ENCODE results near the gene STXBP5. TPM values are rescaled to one million over a fixed set of nuclear protein-coding genes. Genes with fewer than 3 reads are reported as not detected.

The STXBP5 gene
- total RNA-seq, 1 donor from 2014 or later, result 34.8 TPM

DNA sequence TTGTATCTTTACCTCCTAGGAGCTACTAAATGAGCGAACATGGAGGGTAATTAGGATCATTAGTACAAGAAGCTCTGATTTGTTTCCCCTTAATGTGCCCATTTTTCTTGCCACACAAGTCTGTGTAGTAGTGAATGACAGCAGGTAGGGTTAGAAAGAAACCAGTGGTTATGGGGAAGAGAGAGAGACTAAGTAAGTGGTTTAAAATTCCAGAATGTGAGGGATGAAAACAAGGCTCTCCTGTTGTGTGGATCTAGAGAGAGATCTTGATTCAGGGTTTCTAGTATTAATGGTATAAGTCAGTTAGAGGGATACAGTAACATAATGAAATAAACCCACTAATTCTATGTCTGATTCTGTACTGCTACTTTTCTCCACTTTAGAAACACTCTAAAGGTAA lies 22.7 kb downstream of the STXBP5 start:
- peaks cover 11% of the 10 kb centered on the region for H3K9me3 Mint-ChIP-seq (ENCODE audit: unreplicated experiment)
- no peak for DNase-seq (ENCODE audit: extremely low spot score, unreplicated experiment)
- H3K4me1 Mint-ChIP-seq (ENCODE audit: unreplicated experiment), result peaks cover 23% of the 10 kb centered on the region
- H3K27me3 Mint-ChIP-seq (ENCODE audit: unreplicated experiment), result no peaks in the 10 kb centered on the region
- no peak overlapping the region for H3K27ac Mint-ChIP-seq (ENCODE audit: unreplicated experiment)
- H3K4me3 Mint-ChIP-seq (ENCODE audit: unreplicated experiment), result no peak overlapping the region
- peaks cover 44% of the 10 kb centered on the region for H3K36me3 Mint-ChIP-seq (ENCODE audit: unreplicated experiment)
- TF ChIP-seq, protein P1, sequence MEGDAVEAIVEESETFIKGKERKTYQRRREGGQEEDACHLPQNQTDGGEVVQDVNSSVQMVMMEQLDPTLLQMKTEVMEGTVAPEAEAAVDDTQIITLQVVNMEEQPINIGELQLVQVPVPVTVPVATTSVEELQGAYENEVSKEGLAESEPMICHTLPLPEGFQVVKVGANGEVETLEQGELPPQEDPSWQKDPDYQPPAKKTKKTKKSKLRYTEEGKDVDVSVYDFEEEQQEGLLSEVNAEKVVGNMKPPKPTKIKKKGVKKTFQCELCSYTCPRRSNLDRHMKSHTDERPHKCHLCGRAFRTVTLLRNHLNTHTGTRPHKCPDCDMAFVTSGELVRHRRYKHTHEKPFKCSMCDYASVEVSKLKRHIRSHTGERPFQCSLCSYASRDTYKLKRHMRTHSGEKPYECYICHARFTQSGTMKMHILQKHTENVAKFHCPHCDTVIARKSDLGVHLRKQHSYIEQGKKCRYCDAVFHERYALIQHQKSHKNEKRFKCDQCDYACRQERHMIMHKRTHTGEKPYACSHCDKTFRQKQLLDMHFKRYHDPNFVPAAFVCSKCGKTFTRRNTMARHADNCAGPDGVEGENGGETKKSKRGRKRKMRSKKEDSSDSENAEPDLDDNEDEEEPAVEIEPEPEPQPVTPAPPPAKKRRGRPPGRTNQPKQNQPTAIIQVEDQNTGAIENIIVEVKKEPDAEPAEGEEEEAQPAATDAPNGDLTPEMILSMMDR (IDR thresholded peaks at IDR 0.05), result no peak

DNA sequence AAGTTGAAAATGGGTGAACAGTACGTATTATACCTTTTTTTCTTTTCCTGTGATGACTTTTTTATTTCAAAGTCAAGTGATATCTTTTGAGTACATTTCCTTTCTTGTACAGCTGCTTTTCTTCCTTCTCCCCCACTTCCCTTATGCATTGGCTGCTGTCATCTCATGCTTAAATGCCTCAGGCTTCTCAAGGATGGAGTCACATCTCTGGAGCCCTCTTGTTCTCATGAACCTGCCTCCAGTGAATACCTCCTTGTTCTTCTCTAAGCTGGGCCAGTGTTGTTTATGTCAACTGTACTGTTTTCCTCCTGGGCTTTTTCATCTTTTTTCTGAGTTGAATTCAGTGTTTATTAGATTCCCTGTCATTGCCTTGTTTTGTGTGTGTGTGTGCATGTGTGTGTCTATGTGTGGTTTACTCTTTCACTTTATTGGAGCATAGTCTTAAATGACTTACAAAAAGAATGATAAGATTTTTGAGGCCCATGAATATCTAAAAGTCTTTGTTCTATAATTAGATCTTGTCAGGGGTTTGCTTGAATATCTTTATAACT lies 23.6 kb downstream of the STXBP5 start:
- Mint-ChIP-seq H3K4me3 (ENCODE audit: unreplicated experiment) (no peak overlapping the region), H3K27ac (ENCODE audit: unreplicated experiment) (no peak overlapping the region), H3K9me3 (ENCODE audit: unreplicated experiment) (peaks cover 11% of the 10 kb centered on the region), H3K27me3 (ENCODE audit: unreplicated experiment) (no peaks in the 10 kb centered on the region), H3K36me3 (ENCODE audit: unreplicated experiment) (peaks cover 38% of the 10 kb centered on the region), H3K4me1 (ENCODE audit: unreplicated experiment) (peaks cover 16% of the 10 kb centered on the region)
- TF ChIP-seq, protein P1 (IDR thresholded peaks at IDR 0.05), result no peak
- DNase-seq (ENCODE audit: extremely low spot score, unreplicated experiment), result no peak

DNA sequence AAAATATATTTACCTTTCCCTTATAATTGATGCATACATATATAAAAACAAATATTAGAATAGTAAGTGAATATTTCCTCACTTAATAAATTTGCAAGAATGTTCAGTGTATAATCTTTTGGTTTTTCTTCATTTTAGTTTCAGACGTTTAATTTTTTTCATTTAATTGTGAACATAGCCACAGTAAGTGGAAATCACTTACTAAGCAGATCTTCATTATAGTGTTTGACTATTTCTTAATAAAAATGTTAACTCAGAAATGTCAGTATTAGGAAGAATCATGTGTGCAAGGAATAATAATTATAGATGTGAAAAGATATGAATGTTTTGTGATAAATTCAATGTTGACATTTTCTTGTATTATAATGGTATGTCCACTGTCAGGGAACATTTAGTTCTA lies 27.4 kb downstream of the STXBP5 start:
- H3K27ac Mint-ChIP-seq (ENCODE audit: unreplicated experiment), result no peak overlapping the region
- DNase-seq (ENCODE audit: extremely low spot score, unreplicated experiment), result no peak
- TF ChIP-seq, protein P1 (IDR thresholded peaks at IDR 0.05), result no peak
- peaks cover 12% of the 10 kb centered on the region for H3K4me1 Mint-ChIP-seq (ENCODE audit: unreplicated experiment)
- no peaks in the 10 kb centered on the region for H3K27me3 Mint-ChIP-seq (ENCODE audit: unreplicated experiment)
- H3K36me3 Mint-ChIP-seq (ENCODE audit: unreplicated experiment), result peaks cover 23% of the 10 kb centered on the region
- peaks cover 11% of the 10 kb centered on the region for H3K9me3 Mint-ChIP-seq (ENCODE audit: unreplicated experiment)
- no peak overlapping the region for H3K4me3 Mint-ChIP-seq (ENCODE audit: unreplicated experiment)

DNA sequence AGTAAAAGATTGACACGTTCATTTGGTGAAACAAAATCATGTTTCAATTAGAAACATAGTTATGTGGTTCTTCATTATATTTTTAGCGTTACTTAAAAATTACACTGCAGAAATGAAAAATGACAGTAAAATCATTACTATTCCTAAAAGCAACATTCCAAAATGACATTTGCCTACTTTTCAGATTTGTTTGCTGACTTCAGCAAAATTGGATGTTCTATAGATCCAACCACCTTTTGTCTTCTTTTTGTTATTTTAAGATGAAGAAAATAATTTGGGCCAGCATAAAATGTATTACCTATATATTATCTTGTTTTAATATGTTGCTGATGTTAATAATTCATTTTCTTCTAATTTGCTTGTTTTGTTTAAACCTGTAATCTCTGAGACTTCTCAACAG lies 30.5 kb downstream of the STXBP5 start:
- TF ChIP-seq, protein P1 (IDR thresholded peaks at IDR 0.05), result no peak
- Mint-ChIP-seq H3K4me3 (ENCODE audit: unreplicated experiment) (no peak overlapping the region), H3K27ac (ENCODE audit: unreplicated experiment) (no peak overlapping the region), H3K4me1 (ENCODE audit: unreplicated experiment) (peaks cover 2% of the 10 kb centered on the region), H3K36me3 (ENCODE audit: unreplicated experiment) (peaks cover 25% of the 10 kb centered on the region), H3K27me3 (ENCODE audit: unreplicated experiment) (no peaks in the 10 kb centered on the region), H3K9me3 (ENCODE audit: unreplicated experiment) (peaks cover 11% of the 10 kb centered on the region)
- no peak for DNase-seq (ENCODE audit: extremely low spot score, unreplicated experiment)

DNA sequence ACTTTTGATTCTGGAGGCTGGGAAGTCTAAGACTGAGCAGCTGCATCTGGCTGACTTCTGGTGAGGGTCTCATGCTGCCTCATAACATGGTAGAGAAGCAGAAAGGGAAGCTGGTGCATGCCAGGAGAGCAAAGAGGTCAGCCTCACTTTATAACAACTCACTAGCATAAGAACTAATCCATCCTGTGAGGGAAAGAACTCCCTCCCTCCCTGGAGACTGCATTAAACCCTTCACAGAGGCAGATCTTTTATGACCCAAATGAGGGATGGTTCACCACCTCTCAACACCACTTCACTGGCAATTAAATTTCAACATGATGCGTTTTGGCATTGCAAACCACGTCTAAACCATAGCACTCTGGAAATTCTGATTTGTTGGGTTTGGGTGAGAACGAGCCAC lies 33.9 kb downstream of the STXBP5 start:
- Mint-ChIP-seq H3K9me3 (ENCODE audit: unreplicated experiment) (peaks cover 8% of the 10 kb centered on the region), H3K27me3 (ENCODE audit: unreplicated experiment) (no peaks in the 10 kb centered on the region), H3K4me1 (ENCODE audit: unreplicated experiment) (no peaks in the 10 kb centered on the region), H3K36me3 (ENCODE audit: unreplicated experiment) (peaks cover 24% of the 10 kb centered on the region), H3K27ac (ENCODE audit: unreplicated experiment) (no peak overlapping the region), H3K4me3 (ENCODE audit: unreplicated experiment) (no peak overlapping the region)
- TF ChIP-seq, protein P1 (IDR thresholded peaks at IDR 0.05), result no peak
- no peak for DNase-seq (ENCODE audit: extremely low spot score, unreplicated experiment)

Measured in osteocyte (in vitro differentiated cells).